Fibroblast of skin of left biceps (primary cell): ENCODE measurements around the gene MEGF8.

Source experiments
- DNase-seq, 2 experiments: peaks; one replicate each; pipeline ENCODE4 v3.0.0-alpha.2; 2013; ENCODE audit warnings: low read depth in 2 of 2

MEGF8 gene

GRCh38 chr19:42386974-42387707, 61.7 kb downstream of the MEGF8 start:
- DNase-seq: peak in 1 of 2 experiments; percentile 2

- no peak for DNase-seq
Measured at GRCh38 chr19:42388851-42389489, 63.5 kb downstream of the MEGF8 start.

- DNase-seq: no peak
Measured at GRCh38 chr19:42389899-42390298, 64.5 kb downstream of the MEGF8 start, which contains the start of gene CNFN. Gene CNFN (minus strand): TSS chr19:42390297. CDS start chr19:42389037, 1,260 bp downstream.

GRCh38 chr19:42392165-42392564, 66.7 kb downstream of the MEGF8 start:
- no peak for DNase-seq

- DNase-seq: no peak
Measured at GRCh38 chr19:42394751-42395150, 69.3 kb downstream of the MEGF8 start.

- peak; percentile 96 for DNase-seq
Measured at GRCh38 chr19:42396381-42397262, 71.2 kb downstream of the MEGF8 start.

GRCh38 chr19:42397263-42398166, 72.1 kb downstream of the MEGF8 start:
- no peak for DNase-seq

- DNase-seq: no peak
Measured at GRCh38 chr19:42400404-42400803, 75.0 kb downstream of the MEGF8 start.

GRCh38 chr19:42401365-42402303, 76.2 kb downstream of the MEGF8 start:
- DNase-seq: peak in 1 of 2 experiments; percentile 33

- DNase-seq: no peak
Measured at GRCh38 chr19:42402376-42403116, 77.1 kb downstream of the MEGF8 start.

- no peak for DNase-seq
Measured at GRCh38 chr19:42403586-42403985, 78.2 kb downstream of the MEGF8 start.

GRCh38 chr19:42406111-42406510, 80.7 kb downstream of the MEGF8 start:
- DNase-seq: no peak

GRCh38 chr19:42407085-42407815, 81.8 kb downstream of the MEGF8 start:
- no peak for DNase-seq

- DNase-seq: no peak
Measured at GRCh38 chr19:42407816-42408175, 82.4 kb downstream of the MEGF8 start.

- no peak for DNase-seq
Measured at GRCh38 chr19:42409477-42409876, 84.0 kb downstream of the MEGF8 start.

GRCh38 chr19:42410371-42410770, 84.9 kb downstream of the MEGF8 start:
- no peak for DNase-seq

GRCh38 chr19:42411581-42412178, 86.2 kb downstream of the MEGF8 start:
- no peak for DNase-seq

- DNase-seq: no peak
Measured at GRCh38 chr19:42412227-42412626, 86.8 kb downstream of the MEGF8 start.
